Epithelial cell of esophagus (primary cell): Measurements from ENCODE around the gene KCNG2.

Experiments used
- DNase-seq: peaks from one replicate; pipeline ENCODE4 v3.0.0; 2010; ENCODE audit warnings: low read depth
- H3K4me3 ChIP-seq: 2 replicates; pipeline ENCODE4 v1.5.1; 2011; ENCODE audit warnings: mild to moderate bottlenecking, low read length, control low read depth
- CTCF ChIP-seq: IDR thresholded peaks from 2 replicates; pipeline ENCODE4 v1.5.1; 2011; ENCODE audit warnings: low read depth, mild to moderate bottlenecking, low read length, control low read depth, inconsistent platforms; ENCODE audit not compliant: insufficient read depth; ENCODE audit errors: missing control alignments

The KCNG2 gene

GRCh38 chr18:79769698-79770500, 27.8 kb upstream of the KCNG2 start:
- H3K4me3 ChIP-seq: no peak overlapping the region
- DNase-seq: no peak
- TF ChIP-seq CTCF: no peak

GRCh38 chr18:79770501-79770815, 27.3 kb upstream of the KCNG2 start:
- TF ChIP-seq CTCF: no peak

GRCh38 chr18:79770826-79771225, 26.9 kb upstream of the KCNG2 start:
- DNase-seq: no peak
- TF ChIP-seq CTCF: no peak
- H3K4me3 ChIP-seq: no peak overlapping the region

More at GRCh38 chr18:79770501-79770815, 27.3 kb upstream of the KCNG2 start:
- no peak for DNase-seq
- H3K4me3 ChIP-seq: no peak overlapping the region

GRCh38 chr18:79771446-79772107, 26.2 kb upstream of the KCNG2 start:
- no peak for DNase-seq
- no peak overlapping the region for H3K4me3 ChIP-seq
- no peak for TF ChIP-seq CTCF

- no peak for TF ChIP-seq CTCF
- H3K4me3 ChIP-seq: no peak overlapping the region
- DNase-seq: no peak
These were observed 25.5 kb upstream of the KCNG2 start for GRCh38 chr18:79772108-79772864.

GRCh38 chr18:79772865-79773696, 24.7 kb upstream of the KCNG2 start:
- TF ChIP-seq CTCF: no peak
- DNase-seq: no peak
- no peak overlapping the region for H3K4me3 ChIP-seq
